ENCODE data around the gene CCDC112. TPM values are rescaled to one million over a fixed set of nuclear protein-coding genes. Genes with fewer than 3 reads are reported as not detected.

The CCDC112 gene
- total and polyA plus RNA-seq, 9 of the 15 experiments (the other 6 are each of a cell fraction or from before 2014, with no cell fraction given): 3.3 to 15.3 (median 7.4) TPM

- no peak for TF ChIP-seq ZFP91 (CRISPR knock-in tag; IDR thresholded peaks at IDR 0.05)
- 0 out of 2 replicates have a peak, but pooled peaks have one; percentile 48 for TF ChIP-seq ZBTB33 (CRISPR knock-in tag; IDR thresholded peaks at IDR 0.05)
- TF ChIP-seq CCAR2 (IDR thresholded peaks at IDR 0.05; ENCODE audit: low read depth, low read length): no peak
- no peak for TF ChIP-seq RBM15 (IDR thresholded peaks at IDR 0.05; ENCODE audit: insufficient read depth, low read length)
- no peak for TF ChIP-seq ZNF134 (CRISPR knock-in tag; conservative IDR thresholded peaks at IDR 0.05)
- TF ChIP-seq MEIS2 (IDR thresholded peaks at IDR 0.05; ENCODE audit: partially characterized antibody): no peak
- no peak for TF ChIP-seq BDP1 (IDR thresholded peaks at IDR 0.05; ENCODE audit: insufficient read depth, insufficient read length)
- TF ChIP-seq CREM (IDR thresholded peaks at IDR 0.05; ENCODE audit: low read depth): no peak
- TF ChIP-seq C11orf30 (IDR thresholded peaks at IDR 0.05; ENCODE audit: low read depth): no peak
- no peak for TF ChIP-seq GTF2A2 (tag; IDR thresholded peaks at IDR 0.05)
- TF ChIP-seq NCOA2 (IDR thresholded peaks at IDR 0.05; ENCODE audit: partially characterized antibody in 2 of 2): no peak
- no peak for TF ChIP-seq PCBP1 (IDR thresholded peaks at IDR 0.05; ENCODE audit: low read depth, low read length, poor library complexity, severe bottlenecking)
- no peak for TF ChIP-seq ZNF398 (CRISPR knock-in tag; IDR thresholded peaks at IDR 0.05)
- TF ChIP-seq CEBPB (tag; IDR thresholded peaks at IDR 0.05): no peak
- no peak for TF ChIP-seq IRF2 (CRISPR knock-in tag; IDR thresholded peaks at IDR 0.05)
- TF ChIP-seq U2AF2 (optimal IDR thresholded peaks at IDR 0.05; ENCODE audit: low read depth, low read length): no peak
- TF ChIP-seq HDAC2 (IDR thresholded peaks at IDR 0.05): no peak
- TF ChIP-seq TBP (optimal IDR thresholded peaks at IDR 0.05; ENCODE audit: low read depth, low read length): peak; percentile 62
- TF ChIP-seq FOXM1 (IDR thresholded peaks at IDR 0.05; ENCODE audit: low read depth): no peak
- no peak; the same call in 1 of the 2 replicates for TF ChIP-seq FOXM1 (CRISPR knock-in tag; IDR thresholded peaks at IDR 0.05; ENCODE audit: low read depth)
- TF ChIP-seq RB1 (IDR thresholded peaks at IDR 0.05; ENCODE audit: low read depth): peak; percentile 56; the same call in 1 of the 2 replicates
Measured at GRCh38 chr5:115296124-115297022, at the start of gene CCDC112 (continued).

Measured in K562 (cell line).